DMS 273 (cell line): ENCODE measurements around the gene NID1.
"Not testable (repeated sequence)": the region's sequence is repeated elsewhere in the genome, so short reads cannot be mapped to it uniquely, and the experiment has no call there.

Experiments
- DNase-seq: peaks from one replicate; lab custom pipeline; 2025; ENCODE audit not compliant: unreplicated experiment; lab: John Stamatoyannopoulos, UW

Gene NID1

GRCh38 chr1:236029428-236029940 is 35.4 kb downstream of the NID1 start:
- no peak for DNase-seq

GRCh38 chr1:236027104-236027503 is 37.8 kb downstream of the NID1 start:
- DNase-seq: no peak

DNA sequence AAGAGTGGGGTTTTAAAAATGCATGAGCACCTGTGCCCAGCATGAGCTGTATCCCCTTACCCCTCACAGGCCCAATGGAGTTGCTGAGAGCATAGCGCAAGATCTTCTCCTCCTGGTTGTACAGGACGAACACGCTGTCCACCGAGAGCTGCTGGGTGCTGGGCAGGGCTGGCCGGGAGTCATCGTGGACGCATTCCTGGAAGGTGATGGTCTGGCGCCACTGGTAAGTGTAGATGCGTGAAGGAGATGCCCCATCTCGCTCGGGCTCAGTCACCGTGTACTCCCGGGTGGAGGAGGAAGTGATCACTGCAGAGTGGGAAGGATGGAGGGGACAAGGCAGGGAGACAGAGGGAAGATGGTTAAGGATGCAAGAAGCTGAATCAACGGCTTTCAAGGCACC is 39.1 kb downstream of the NID1 start:
- no peak for DNase-seq

GRCh38 chr1:236024641-236025040 is 40.2 kb downstream of the NID1 start:
- no peak for DNase-seq

GRCh38 chr1:236023926-236024565 is 40.8 kb downstream of the NID1 start:
- DNase-seq: no peak

- DNase-seq: peak; percentile 48
Measured at GRCh38 chr1:236021424-236022135, 43.3 kb downstream of the NID1 start.

GRCh38 chr1:236020359-236021219 is 44.3 kb downstream of the NID1 start:
- no peak for DNase-seq

GRCh38 chr1:236018885-236019453 is 45.9 kb downstream of the NID1 start:
- no peak for DNase-seq

DNA sequence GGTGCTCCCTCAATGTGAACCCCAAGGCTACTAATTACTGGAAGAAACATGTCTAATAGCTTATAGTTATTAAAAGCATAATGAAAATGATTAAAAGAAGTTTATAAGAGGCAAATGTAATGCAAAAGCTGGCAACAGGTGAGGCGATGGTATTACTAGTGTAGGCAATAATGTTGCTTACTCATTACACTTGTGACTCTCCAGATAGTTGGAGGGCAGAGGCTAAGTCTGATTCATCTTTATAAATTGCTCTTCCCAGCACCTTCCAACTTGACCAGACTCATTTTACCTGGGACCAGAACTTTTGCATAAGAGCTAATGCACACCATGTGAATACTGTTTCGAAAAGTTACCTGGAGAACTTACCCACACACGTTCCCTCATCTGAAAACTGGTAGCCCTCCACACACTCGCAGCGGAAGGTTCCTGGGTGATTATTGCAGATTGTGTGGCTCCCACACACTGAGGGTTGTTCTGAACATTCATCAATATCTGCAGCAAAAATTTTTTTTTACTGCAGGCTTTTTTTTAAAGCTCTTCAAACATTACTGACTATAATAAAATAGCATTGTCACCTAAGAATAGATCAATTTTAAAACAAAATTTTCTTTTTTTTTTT is 48.0 kb downstream of the NID1 start:
- no peak for DNase-seq

DNA sequence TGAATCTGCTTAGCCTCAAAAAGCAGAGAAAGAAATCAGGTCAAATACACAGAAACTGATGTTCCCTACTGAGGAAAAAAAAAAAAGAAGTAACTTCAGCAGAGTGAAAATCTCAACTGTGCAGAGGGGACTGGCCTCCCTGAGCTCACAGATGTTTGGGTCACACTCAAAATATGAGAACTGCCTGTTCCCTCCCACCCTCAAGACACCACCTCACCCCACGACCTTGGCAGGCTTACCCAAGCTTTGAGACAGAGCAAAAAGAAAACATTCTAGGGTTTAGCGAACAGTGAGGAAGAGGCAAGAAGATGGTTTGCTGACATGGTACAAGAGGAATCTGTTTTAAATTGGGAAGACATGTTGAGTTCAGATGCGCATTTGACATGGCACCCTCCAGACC is 48.8 kb downstream of the NID1 start:
- no peak for DNase-seq

- no peak for DNase-seq
Measured at GRCh38 chr1:236015539-236015938, 49.4 kb downstream of the NID1 start.

DNA sequence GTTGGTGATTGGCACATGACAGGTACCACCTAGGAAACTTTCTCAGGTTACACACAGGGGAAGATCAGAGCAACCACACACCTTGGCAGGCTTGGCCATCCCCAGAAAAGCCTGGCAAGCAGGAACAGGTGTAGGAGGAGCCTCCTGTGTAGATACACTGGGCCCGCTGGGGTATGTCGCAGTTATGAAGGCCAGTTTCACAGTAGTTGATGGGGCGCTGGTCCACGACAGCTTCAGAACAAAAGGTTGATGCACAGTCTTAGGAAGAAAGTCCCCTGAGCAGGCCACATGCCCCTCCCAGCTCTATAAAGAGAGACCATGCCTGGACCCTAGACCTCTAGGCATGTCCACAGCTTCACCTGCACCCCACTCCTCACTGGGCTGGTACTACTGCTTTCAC is 51.6 kb downstream of the NID1 start:
- DNase-seq: no peak

- no peak for DNase-seq
Measured at GRCh38 chr1:236011641-236012040, 53.2 kb downstream of the NID1 start.

GRCh38 chr1:236010443-236010842 is 54.4 kb downstream of the NID1 start:
- DNase-seq: no peak

DNA sequence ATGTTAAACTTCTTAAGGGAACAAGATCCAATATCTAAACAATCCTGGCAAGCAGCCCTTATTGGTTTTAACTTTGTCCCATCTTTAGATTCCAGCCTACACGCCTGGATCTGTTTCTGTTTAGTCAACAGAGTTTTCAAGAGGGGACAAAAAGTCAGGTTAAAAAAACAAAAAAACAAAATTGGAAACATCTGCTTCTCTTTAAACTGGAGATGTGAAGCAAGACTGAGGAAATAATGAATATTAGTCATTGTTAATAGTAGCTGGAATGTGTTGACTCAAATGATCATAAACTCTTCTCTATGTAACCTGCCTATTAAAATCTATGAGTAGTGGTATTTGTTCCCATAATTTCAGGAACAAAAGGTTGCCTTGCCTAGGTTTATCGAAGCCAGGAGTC is 55.0 kb downstream of the NID1 start:
- DNase-seq: no peak

DNA sequence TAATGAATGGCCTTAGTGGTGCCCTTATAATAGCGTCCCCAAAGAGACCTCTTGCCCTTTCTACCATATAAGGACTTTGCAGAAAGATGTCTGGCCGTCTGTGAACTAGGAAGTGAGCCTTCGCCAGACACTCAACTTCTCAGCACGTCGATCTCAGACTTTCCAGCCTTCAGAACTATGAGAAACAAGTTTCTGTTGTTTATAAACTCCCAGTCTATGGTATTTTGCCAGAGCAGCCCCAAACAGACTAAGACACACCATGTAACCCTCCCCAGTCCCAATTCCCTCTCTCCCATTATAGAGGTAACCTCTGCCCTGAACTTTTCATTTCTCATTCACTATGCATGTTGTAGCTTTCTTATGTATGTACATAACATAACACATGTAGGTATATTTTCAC is 55.7 kb downstream of the NID1 start:
- DNase-seq: no peak

DNA sequence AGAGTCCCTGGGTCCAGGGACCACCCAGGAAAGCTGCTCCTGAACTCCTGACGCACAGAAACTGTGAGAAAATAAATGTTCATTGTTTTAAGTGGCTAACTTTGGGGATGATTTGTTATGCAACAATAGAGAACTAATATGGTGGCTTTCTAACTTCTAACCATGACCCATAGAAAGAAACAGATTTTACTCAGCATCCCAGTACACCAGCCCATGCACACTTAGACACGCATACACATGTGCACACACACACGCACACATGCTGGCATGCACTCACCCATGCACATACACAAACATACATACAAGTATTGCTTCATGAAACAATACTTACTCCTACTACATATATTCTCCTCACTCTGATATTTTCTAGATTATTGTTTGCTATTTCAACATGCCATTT is 57.1 kb downstream of the NID1 start:
- DNase-seq: no peak

- not testable (repeated sequence) for DNase-seq
Measured at GRCh38 chr1:236003058-236003457, 61.8 kb downstream of the NID1 start.

GRCh38 chr1:236002572-236002971 is 62.3 kb downstream of the NID1 start:
- no peak for DNase-seq

- no peak for DNase-seq
Measured at GRCh38 chr1:236002025-236002390, 62.9 kb downstream of the NID1 start.

DNA sequence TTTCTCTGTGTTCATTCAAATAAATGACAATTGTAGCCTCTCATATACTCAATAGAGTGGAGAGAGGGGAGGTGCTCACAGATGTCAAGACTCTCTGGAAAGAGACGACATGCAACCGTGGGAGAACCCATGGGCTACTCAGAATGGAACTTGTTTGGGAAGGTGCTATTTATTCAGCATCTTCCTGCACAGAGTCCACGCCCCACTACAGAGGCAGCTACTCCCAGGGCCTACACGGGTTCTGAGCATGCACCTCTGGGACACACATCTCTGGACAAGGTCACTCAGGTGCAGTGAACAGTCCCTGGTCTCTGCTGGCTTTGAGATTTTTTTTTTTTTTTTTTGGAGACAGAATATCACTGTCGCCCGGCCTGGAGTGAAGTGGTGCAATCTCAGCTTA is 64.1 kb downstream of the NID1 start:
- DNase-seq: no peak
